HG02571 (cell line): ENCODE results near the gene PEAK3.
"Not testable (repeated sequence)": the region's sequence is repeated elsewhere in the genome, so short reads cannot be mapped to it uniquely, and the experiment has no call there.

Experiments used
- ATAC-seq: cut with Tn5 transposase; IDR thresholded peaks from one replicate; pipeline ENCODE4 v1.9.1; 2021; ENCODE audit warnings: mild to moderate bottlenecking, moderate library complexity; ENCODE audit not compliant: unreplicated experiment

Gene PEAK3

DNA sequence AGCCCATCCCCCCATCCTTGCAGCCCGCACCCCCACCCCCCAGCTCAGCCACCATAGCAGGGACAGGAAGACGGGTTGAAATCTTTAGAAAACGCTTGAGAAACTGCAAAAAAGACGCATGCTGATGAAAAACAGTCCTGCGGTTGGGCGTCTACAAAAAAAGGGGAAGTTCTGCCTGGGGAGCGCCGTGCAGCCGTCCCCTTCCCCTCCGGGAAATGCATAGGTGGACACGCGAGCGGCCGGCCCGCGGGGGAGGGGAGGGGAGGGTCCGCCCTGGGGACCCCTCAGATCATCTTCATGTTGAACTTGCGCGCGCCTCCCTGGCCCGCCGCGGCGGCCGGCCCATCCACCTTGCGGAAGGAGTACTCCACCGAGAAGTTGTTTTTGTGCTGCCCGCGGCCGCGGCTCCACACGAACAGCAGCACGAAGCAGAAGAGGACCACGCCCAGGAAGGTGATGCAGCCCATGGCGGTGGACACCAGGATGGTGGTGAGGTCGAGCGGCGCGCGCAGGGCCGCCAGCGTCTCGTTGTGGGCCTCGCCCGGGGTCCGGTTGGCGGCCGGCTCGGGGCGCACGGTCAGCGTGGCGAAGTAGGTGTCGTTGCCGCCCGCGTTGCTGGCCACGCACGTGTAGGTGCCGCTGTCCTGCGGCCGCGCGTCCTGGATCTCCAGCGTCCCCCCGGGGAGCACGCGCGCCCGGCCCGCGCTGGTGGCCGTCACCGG is 7.9 kb upstream of the PEAK3 start:
- no peak for ATAC-seq

DNA sequence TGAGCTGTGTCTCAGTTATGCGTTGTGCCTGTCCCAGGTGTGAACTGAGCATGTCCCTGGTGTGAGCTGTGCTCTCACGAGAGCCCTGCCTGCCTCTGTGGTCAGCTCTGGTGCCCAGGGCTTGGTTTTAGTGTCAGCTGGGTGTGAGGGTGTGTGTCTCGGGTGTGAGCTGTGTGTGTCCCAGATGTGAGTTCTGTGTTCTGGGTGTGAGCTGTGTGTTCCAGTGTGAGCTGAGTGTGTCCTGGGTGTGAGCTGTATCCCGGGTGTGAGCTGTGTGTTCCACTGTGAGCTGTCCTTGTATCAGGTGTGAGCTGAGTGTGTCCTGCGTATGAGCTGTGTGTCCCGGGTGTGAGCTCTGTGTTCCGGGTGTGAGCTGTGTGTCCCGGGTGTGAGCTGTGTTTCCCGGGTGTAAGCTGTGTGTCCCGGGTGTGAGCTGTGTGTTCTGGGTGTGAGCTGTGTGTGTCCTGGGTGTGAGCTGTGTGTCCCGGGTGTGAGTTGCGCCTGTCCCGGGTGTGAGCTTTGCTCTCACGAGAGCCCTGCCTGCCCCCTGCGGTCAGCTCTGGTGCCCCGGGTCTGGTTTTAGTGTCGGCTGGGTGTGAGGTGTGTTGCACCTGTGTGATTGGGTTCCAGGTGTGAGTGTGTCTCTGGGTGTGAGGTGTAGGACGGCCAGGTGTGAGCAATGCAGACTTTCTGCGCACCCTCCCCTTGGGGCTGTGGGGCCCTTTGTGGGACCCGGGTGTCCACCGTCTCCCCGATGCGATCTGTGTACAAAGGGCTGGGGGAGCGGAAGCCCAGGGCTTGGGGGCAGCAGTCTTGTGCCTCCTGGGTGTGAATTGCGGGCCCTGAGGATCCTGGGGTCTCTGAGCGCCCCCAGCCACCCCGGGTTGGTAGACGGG is 7.1 kb upstream of the PEAK3 start:
- ATAC-seq, result no peak

DNA sequence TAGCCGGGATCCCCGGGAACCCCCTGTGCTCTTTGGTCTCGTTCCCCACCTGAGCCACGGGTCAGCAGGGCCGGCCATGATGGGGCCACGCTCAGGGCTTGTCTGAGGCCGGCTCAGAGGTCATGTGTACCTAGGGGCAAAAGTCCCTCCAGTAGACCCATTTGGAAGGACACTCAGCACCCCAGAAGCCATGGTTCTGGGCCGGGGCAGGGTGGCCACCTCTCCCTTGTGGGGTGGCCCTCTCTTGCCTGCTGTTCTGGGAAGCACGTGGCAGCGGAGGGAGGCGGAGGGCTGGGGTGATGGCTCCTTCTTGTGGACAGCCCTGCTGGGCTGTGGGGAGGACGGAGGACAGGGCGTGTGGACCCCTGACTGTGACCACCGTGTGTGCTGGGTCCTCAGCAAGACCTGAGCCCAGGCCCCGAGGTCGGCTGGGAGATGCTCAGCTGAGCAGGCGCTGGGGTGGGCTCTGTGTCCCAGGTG is 6.4 kb upstream of the PEAK3 start:
- ATAC-seq, result no peak

DNA sequence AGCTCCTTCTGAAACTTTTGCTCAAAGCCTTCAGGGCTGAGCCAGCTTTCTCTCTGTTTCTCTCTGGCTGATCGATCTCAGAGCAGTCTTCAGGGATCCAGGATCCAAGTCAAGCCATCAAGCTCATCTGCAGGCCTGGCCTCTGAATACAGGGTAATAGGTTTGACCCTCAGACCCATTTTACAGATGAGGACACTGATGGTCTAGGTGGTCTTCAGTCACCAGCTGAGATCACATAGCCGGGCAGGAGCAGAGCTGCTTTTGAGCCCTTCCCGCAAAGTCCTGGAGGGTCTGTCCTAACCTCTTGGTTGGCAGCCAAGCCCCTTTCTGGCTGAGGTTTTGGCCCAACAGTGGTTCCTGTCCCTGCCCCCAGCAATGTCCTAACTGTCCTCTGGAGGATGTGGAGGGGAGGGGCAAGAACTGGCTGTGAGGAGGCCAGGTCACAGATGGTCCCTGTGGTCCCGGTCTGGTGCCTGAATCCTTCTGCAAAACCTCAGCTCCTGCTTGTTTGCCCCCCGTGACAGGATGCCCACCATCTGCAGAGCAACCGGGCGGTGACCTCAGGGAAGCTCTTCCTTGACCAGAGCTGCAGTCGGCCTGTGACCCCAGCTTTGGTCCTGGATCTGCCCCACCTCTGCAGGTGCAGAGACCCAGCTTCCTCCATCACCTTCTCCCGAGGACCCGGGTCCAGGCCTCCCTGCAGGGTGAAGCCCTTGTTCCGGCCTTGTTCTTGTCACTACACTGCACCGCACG is 5.8 kb upstream of the PEAK3 start:
- no peak for ATAC-seq

DNA sequence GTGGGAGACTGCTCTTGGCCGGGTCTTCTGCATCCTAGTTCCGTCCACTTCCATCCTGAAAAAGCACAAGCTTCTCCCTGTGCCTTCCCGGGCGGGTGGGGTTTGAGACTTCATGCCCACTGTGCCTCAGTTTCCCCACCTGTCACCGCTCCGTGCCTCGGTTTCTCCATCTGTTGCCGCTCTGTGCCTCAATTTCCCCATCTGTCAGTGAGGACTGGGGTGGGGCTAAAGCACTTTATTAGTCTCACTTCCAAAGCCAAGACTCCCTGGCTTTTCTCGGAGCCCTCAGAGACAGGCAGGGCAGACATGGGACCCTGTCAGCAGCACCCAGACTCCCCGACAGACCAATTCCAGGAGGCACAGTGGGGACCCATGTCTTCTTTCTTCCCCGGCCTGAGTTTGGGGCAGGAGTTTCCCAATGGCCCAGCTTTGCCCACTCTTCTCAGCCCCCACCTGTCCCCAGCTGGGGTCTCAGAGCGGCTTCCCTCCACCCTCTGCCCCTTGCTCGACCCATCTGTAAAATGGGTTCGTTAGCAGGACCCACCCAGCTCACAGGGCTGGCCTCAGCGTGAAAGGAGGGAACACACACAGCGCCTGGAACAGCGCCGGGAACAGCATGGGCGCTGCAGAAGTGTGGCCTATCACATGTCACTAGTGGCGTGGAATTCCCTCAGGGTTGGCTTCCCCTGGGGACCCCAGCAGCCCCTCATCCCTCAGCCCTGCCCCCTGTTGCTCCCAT is 4.6 kb upstream of the PEAK3 start:
- no peak for ATAC-seq

DNA sequence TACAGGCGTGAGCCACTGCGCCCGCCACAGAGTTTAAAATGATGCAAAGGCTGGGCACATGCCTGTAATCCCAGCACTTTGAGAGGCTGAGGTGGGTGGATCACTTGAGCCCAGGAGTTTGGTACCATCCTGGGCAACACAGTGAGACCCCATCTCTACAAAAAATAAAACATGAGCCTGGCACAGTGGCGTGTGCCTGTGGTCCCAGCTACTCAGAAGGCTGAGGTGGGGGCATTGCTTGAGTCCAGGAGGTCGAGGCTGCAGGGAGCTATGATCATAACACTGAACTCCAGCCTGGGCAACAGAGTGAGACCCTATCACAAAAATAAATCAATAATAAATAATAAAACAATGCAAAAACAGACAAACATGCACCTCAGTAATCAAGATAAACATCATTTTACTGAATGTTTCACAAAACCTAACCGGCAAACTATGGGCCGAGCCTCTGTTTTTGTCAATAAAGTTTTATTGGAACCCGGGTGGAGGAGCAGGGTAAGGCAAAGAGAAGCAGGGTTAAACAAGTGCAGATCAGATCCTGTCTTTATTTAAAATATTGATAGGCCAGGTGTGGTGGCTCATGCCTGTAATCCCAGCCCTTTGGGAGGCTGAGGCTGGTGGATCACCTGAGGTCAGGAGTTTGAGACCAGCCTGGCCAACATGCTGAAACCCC is 2.0 kb upstream of the PEAK3 start:
- ATAC-seq, result no peak

DNA sequence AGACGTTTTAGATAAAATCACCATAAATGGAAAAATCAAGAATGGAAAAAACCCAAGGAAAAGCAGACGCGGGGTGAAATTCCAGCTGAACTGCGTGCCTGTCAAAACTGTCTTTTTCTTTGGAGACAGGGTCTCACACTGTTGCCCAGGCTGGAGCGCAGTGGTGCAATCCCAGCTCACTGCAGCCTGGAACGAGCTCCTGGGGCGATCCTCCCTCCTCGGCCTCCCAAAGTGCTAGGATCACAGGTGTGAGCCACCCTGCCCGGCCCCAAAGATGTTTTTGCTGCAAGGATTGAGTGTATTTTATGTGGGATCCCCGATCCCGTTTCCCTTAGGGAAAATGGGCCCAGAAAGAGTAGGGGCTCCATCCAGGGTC is 875 bp upstream of the PEAK3 start:
- ATAC-seq, result no peak

DNA sequence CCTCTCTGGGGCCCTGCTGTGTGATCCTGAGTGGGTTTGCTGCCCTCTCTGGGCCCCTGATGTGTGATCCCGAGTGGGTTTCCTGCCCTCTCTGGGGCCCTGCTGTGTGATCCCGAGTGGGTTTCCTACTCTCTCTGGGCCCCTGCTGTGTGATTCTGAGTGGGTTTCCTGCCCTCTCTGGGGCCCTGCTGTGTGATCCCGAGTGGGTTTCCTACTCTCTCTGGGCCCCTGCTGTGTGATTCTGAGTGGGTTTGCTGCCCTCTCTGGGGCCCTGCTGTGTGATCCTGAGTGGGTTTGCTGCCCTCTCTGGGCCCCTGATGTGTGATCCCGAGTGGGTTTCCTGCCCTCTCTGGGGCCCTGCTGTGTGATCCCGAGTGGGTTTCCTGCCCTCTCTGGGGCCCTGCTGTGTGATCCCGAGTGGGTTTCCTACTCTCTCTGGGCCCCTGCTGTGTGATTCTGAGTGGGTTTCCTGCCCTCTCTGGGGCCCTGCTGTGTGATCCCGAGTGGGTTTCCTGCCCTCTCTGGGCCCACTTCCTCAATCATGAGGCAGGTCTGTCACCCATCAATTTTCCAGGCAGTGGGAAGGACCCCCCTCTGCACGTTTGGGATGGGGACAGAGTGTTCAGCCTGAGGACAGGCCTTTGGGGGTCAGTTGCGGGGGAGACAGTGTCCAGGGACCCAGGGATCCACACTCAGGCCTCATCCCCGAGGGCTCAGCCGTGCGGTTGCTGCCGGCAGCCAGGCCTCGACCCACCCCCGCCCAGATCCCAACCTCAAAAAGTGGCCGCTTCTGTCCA is 512 bp downstream of the PEAK3 start:
- ATAC-seq, result not testable (repeated sequence)

DNA sequence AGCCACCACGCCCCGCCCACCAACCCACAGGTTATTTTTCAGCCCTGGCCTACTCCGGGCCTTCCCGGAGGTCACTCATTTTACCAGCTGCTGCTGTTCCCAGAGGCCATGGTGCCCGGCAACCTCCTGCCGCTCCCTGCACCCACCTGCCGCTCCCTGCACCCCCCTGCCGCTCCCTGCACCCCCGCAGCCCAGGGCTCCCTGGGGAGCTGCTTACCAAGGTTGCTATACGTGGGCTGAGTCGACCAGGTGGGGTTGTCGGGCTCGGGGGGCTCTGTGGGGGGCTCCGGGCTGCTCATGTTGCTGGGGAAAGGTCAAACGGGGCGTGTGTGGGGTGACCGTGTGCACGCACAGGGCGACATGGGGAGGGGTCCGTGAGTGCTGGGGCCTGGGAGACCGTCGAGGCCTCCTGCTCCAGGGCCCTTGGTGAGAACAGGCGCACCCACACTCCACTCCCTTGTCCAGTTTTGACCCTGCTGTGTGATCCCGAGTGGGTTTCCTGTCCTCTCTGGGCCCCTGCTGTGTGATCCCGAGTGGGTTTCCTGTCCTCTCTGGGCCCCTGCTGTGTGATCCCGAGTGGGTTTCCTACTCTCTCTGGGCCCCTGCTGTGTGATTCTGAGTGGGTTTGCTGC is 1.2 kb downstream of the PEAK3 start:
- no peak for ATAC-seq

DNA sequence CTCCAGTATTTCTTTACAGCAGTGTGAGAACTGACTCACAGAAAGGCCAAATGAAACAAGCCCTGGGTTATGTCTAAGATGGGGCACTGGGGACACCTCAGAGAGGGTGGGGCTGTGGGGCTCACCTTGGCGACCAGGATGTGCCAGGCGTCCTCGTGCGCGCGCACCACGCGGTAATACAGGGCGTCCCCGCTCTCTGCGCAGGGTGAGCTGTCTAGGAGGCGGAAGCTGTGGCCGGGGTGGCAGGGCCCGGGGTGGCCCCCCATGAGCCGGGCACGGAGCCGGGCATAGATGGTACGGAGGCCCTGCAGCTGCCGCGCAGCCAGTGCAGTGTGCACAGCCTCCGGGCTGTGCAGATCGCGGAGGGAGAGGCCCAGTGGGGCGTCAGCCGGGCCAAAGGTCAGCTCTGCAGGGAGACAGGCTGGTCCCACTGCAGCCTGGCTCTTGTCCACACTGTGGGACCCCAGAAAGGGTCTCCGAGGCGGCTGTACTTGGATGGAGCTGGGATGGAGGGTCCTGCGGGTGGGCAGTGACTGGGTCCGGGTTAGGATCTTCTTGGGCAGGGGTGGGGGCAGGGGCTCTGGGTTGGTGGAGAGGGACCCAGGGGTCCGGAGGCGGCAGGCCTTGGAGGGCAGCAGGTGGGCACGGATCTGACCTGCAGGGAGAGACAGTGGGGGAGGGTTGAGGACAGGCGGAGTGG is 3.4 kb downstream of the PEAK3 start:
- no peak for ATAC-seq

DNA sequence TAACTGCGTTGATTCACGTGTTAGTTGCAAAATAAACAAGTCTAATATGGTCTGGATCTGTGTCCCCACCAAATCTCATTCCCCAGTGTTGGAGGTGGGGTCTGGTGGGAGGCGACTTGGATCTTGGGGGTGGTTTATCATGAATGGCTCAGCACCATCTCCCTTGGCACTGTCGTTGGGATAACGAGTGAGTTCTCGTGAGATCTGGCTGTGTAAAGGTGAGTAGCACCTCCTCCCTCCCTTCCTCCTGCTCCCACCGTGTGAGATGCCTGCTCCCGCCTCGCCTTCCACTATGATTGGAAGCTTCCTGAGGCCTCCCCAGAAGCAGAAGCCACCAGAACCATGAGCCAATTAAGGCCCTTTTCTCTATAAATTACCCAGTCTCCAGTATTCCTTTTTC is 4.8 kb downstream of the PEAK3 start:
- no peak for ATAC-seq

DNA sequence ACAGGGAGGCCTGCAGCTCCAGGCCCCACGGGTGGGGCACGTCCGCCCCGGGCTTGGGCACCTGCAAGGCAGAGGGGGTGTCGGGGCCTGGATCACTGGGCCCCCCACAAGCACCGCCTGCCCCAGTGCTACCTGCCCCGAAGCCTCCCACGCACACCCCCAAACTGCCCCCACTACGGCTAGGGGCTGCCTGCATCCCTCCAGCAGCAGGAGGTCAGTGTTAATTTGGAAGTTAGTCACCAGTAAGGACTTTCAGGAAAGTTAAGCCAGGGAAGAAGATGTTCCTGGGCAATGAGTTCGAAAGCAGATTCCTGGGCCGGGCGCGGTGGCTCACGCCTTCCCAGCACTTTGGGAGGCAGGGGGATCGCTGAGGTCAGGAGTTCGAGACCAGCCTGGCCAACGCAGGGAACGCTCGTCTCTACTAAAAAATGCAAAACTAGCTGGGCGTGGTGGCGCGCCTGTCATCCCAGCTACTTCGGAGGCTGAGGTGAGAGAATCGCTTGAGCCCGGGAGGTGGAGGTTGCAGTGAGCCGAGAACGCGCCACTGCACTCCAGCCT is 5.5 kb downstream of the PEAK3 start:
- ATAC-seq, result no peak

DNA sequence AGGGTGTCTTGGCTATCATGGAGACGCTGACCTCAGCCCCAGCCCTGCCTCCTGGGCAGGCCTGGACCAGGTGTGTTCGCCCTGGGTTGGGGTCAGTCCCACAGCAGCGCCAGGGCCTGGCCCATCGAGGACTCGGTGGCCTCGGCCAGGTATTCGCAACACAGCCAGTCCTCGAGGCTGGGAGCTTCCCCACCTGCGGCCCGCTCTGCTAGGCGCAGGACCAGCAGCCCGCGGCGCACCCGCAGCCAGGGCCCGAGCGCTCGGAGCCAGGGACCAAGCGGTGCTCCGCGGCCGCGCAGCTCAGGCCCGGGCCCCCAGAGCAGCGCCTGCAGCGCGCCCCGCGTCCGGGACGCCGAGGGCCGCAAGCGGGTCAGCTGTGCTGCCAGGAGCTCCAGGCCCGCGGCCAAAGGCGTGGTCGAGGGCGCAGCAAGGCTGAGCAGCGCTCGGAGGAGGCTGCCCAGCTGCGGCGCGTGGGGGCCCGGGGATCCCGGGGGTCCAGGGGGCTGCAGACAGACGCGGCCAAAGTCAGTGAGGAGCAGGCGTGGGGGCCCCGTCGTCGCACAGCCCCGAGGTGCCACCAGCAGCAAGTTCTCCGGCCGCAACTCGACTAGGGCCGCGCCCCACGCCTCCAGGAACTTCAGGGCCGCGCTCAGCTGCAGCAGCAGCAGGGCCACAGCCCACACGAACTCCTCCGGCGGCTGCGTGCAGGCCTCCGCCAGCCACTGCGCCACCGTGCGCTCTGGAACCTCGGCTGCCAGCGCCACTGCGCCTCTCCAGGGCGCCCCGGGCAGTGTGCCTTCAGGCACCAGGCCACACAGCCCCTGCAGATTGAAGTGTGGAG is 6.2 kb downstream of the PEAK3 start:
- ATAC-seq, result no peak

DNA sequence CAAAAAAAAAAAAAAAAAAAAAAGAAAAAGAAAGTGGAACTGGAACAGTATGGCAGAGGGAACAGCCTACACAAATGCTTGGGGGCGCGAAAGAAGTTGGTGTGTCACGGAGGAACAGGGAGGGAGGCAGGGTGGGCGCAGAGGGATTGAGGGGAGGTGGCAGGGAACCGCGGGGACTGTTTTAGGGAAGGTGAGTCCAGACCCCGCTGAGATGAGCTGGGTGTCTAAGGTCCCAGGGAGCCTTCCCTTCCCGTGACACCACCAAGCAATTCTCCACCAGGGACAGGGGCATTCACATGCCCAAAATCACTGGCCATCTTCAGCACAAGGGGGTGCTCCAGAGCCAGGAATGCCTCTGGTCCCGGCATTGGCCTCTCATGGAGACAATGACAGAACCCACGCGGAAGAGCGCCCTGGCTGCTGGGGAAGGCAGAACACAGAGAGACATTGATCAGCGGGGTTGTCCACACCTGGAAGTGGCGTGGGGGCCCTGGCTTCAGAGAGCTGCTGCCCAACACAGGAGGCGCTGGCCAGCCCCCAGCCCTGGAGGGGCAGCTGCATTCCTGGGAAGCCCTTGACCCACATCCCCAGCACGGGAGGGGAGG is 6.9 kb downstream of the PEAK3 start:
- no peak for ATAC-seq

DNA sequence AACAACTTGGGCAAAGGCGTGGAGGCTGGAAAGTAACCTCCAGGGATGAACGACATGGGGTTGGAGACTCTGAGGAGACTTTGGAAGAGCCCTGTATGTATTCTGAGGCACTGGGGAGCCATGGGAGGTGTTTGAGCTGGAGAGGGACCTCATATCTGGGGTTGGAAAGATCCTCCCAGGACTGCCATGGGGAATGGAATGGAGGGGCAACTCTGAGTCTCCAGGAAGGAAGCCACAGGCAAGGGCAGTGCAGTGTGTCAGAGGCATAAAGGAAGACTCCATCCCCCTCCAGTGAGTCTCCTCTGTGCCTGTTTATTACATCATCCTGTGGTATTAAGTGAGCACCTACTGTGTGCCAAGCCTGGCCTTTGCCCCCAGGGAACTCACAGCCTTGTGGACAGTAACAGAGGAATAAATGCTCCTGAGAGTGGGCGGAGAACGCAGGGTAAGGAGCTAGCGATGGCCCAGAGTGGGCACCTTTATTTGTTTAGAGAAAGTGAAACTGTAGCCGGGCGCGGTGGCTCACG is 7.7 kb downstream of the PEAK3 start:
- no peak for ATAC-seq

DNA sequence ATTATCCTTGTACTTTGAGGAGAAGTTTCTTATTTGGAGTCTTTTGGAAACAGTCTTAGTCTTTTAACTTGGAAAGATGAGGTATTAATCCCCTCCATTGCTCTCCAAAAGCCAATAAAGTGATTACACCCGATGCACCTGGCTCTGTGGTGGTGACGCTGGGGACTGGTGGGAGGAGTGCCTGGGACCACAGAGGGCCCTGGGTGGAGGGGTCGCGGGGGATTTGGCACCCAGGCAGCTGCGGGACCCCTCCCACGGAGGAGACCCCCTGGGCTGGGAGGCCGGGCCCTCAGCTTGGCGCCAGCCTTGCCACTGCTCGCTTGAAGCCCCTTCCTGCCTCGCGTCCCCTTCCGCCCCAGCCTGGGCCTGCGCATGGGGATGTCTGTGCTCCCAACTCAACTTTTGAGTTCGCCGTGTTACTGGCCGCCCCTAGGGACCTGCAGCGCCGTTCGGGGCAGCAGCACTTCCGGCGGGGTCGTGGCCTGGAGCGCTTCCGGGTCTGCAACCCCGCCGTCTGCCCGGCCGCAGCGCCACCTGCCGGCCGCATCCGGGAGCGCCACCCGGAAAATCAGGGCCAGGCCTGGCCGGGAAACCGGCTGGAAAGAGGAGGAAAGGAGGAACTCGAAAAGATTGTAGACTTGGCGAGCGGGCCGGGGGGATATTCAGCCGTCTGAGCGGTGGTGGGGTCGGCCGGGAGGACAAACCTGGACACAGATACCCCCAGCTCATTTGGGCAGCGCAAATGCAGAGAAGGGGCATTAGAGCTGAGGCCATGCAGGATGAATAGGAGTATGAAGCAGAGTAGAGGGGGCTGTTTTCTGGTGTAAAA is 8.4 kb downstream of the PEAK3 start:
- ATAC-seq, result no peak
